ENCODE data around the gene GPR34. TPM values are rescaled to one million over a fixed set of nuclear protein-coding genes. Genes with fewer than 3 reads are reported as not detected.
"Not testable (repeated sequence)": the region's sequence is repeated elsewhere in the genome, so short reads cannot be mapped to it uniquely, and the experiment has no call there.

Gene GPR34
- total RNA-seq, 1 donor from 2014 or later, result 6.4 TPM

DNA sequence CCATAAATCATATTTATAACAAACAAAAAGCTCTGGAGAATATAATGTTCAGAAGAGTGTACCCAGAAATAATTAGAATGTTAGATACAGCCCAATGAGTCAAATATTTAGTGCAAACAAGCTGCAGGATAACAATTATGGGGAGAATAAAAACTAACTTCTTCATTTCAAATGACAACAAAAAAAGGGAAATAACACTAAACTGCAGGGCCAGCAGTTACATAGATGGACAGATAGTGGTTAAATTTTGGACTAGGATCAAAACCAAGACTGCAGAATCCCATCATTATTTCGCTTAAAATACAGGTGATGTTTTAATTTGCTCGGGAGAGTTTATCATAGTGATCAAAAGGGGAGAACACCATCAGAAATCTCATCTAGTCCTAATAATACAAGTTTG lies 617 bp upstream of the GPR34 start:
- no peak for DNase-seq
- ATAC-seq (ENCODE audit: poor library complexity), result no peak
- intact Hi-C loops (cut with DNase I), result no loop called here

DNA sequence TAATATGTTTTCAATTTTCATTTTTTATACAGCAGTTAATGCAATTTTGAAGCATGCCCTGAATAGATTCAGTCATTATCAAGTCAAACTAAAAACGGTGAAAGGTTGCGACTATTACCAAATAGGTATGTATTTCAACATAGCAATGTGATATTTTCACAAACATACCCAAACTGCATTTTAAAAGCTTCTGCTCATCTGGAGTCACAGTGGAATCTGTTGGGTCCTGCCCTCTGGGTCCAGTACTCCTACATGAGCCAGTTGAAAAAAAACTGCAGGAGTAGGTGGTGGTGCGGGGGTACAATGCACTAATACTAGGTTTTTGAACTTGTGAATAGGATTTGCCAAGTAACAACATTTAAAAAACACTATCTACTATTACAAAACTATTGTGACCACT lies 938 bp downstream of the GPR34 start:
- ATAC-seq (ENCODE audit: poor library complexity) (no peak), DNase-seq (no peak)
- intact Hi-C loops (cut with DNase I), result no loop called here

DNA sequence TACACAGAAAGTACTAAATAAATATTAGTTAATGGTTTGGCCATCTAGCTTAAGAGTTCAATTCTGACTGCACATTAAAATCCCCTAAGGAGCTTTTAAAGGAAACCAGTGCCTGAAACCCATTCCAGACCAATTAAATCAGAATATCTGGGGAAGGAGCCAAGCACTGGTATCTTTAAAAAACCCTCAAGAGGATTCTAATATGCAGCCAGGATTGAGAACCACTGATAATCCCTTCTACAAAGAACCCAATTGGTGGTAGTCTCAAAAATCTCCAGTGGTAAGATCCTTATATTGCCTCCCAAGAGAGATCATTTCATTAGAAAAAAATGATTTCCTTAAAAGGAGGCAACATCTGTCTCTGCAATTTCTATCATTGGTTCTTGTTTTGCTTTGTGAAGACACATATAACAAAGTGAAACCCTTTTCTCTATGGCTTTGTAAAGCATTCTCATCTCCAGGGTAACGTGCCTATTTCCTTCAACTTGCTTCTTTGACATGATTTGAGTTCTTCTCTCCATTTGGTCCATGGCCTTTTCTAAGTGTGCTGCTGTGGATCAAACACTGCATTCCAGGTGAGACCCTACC lies 3.5 kb downstream of the GPR34 start:
- no peak for DNase-seq
- intact Hi-C loops (cut with DNase I), result no loop called here
- peak; percentile 79 for ATAC-seq (ENCODE audit: poor library complexity)

DNA sequence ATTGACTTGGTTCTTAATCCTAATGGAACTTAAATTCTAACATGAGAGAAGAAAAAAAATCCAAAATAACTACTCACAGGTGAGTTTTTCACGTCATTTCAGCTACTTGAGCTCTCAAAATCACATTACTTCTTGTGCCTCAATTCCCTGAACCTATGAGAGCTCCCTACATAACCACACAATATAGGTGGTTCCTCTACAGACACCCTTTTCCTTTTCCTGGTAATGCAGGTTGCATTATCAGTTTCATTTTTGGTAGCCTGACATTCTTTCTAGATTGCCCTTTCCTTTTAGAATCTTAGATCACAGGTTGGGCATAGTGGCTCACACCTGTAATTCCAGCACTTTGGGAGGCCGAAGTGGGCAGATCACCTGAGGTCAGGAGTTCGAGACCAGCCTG lies 4.3 kb downstream of the GPR34 start:
- intact Hi-C loops (cut with DNase I), result no loop called here
- DNase-seq, result no peak
- ATAC-seq (ENCODE audit: poor library complexity), result no peak

DNA sequence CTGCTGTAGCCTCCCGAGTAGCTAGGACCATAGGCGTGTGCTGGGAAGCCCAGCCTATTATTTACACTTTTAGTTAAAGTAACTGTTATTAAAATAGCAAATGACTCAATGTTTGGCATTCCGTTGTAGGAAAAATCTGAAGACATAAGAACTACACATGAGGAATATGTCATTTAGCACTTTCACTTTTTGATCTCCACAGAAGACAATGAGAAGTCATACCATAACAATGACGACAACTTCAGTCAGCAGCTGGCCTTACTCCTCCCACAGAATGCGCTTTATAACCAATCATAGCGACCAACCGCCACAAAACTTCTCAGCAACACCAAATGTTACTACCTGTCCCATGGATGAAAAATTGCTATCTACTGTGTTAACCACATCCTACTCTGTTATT lies 6.7 kb downstream of the GPR34 start:
- no peak for DNase-seq
- no peak for ATAC-seq (ENCODE audit: poor library complexity)
- intact Hi-C loops (cut with DNase I), result no loop called here

GRCh38 chrX:41703574-41704029 lies 14.8 kb downstream of the GPR34 start:
- ATAC-seq (ENCODE audit: poor library complexity) (no peak), DNase-seq (no peak)
- intact Hi-C loops (cut with DNase I), result no loop called here

DNA sequence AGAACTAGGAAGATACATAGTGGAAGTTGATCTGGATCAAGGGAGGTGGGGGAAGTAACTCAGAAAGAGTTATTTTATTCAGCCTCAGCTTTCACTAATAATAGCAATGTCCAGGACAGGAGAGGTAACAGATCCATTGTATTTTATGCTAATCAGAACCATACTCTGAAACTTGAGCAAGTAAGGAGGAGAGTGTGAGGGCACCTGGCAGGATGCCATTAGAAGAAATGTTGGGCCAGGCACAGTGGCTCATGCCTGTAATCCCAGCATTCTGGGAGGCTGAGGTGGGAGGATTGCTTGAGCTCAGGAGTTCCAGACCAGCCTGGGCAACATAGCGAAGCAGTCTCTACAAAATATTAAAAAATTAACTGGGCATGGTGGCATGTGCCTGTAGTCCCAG lies 16.3 kb downstream of the GPR34 start:
- intact Hi-C loops (cut with DNase I), result no loop called here
- DNase-seq (no peak), ATAC-seq (ENCODE audit: poor library complexity) (no peak)

DNA sequence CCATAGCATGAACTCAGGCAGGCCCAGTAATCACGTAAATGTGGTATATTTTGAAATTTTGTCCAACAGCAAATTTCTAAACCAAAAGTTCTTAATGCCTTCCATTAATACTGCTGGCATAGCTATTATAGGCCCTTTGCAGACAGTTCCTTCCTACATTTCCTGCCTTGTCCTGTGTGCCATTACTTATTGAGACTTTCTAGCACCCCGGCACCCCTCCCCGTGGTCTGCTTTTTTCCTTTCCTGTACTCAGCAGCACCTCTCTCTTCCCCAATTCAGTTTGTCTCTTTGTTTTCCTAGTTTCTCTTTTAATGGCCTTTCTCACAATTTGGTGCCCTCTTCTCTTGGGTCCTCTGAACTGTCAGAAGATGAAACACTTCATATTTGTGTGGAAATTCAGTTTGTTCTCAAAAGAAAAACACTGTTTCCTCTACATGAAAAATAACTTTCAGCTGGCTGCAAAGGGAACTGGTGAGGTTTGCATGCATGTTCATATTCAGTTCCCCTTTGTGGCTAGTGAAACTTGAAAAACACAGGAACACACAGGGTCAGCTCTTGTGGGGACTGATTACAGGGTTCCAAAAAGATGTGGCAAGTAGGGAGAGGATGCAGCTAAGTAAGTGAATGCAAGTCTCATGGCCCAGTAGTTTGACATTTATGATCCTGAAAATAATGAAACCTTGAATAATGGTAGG lies 17.1 kb downstream of the GPR34 start:
- DNase-seq (no peak), ATAC-seq (ENCODE audit: poor library complexity) (peak; percentile 62)
- intact Hi-C loops (cut with DNase I), result no loop called here

DNA sequence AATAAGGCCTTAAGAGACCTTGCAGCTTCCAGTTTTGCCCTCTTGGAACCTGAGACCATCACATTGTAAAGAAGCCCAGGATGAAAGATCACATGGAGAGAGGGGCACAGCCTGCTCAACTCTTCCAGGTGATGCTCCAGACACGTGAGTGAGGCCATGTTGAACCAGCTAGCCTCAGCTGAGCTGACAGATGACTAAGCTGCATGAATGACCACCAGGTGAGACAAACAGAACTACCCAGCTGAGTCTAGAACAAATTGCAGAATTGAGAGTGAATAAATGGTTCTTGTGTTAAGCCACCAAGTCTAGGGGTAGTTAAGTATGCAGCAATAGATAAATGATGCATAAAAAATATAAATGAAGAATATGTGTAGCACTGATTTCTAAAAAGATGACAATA lies 18.4 kb downstream of the GPR34 start:
- DNase-seq, result no peak
- intact Hi-C loops (cut with DNase I), result no loop called here
- no peak for ATAC-seq (ENCODE audit: poor library complexity)

- intact Hi-C loops (cut with DNase I), result no loop called here
- DNase-seq, result no peak
- ATAC-seq (ENCODE audit: poor library complexity), result no peak
These were observed 19.7 kb downstream of the GPR34 start for GRCh38 chrX:41708486-41708885.

DNA sequence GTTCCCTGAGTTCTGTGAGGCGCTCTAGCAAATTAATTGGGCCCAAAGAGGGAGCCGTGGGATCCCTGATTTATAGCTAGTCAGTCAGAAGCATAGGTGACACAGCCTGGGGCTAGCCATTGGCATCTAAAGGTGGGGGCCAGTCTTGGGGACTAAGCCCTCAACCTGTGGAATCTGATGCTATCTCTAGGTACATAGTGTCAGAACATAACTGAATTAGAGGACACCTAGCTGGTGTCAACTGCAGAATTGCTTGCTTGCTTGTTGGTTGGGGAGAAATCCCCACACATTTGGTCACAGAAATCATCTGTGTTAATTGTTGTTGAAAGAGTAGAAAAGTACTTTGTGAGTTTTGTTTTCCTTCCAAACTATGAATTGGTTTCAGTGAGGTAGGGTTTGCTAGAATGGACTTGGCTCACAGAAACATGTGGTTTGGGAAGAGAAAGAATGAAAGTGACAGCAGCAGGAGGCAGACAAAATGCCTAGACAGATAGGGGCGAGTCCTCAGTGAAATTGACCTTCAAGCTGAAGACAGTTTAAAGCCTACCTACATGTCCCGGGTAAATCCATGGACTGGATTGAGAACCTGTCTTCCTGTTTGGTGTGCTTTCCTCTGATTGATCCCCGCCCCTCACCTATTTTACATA lies 22.4 kb downstream of the GPR34 start:
- no peak for DNase-seq

GRCh38 chrX:41716222-41716621 lies 27.4 kb downstream of the GPR34 start:
- no peak for DNase-seq
- no peak for ATAC-seq (ENCODE audit: poor library complexity)
- intact Hi-C loops (cut with DNase I), result no loop called here

More for the DNA sequence above, 22.4 kb downstream of the GPR34 start:
- ATAC-seq (ENCODE audit: poor library complexity), result no peak
- intact Hi-C loops (cut with DNase I), result no loop called here

GRCh38 chrX:41716767-41717473 lies 28.1 kb downstream of the GPR34 start:
- DNase-seq (no peak), ATAC-seq (ENCODE audit: poor library complexity) (no peak)
- intact Hi-C loops (cut with DNase I), result no loop called here

DNA sequence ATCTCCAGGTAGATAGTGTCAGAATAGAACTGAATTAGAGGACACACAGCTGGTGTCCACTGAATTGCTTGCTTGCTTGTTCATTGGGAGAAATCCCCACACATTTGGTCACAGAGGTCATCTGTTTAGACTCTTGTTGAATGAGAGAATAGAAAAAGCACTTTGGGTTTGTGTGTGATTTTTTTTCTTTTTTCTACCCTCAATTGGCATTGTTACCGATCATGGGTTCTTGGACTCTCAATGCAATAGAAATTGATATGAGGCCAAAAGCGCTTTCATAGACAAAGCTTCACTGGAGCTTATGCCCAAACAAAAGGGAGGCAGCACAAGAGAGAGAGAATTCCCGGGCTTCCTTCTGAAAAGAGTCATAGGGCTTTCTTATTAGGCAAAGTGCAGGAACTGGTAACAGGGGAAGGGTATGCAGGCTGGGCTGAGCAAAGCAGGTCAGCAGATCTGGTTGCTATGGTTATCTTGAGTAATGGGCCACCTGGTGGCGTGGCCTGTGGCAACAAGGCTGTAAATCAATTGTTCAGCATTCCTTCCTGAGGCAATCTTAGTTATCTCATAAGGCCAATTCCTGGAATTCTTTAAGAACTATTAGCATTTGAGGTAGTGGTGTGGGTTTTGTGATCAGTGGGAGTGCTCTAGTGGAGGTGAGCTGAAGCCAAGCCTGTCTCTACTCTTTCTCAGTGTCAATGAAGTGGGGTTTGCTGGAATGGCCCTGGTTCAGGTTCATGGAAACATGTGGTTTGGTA lies 29.9 kb downstream of the GPR34 start:
- intact Hi-C loops (cut with DNase I), result no loop called here
- no peak for DNase-seq
- ATAC-seq (ENCODE audit: poor library complexity), result no peak

GRCh38 chrX:41719610-41720009 lies 30.8 kb downstream of the GPR34 start:
- intact Hi-C loops (cut with DNase I); DNase-seq; ATAC-seq (ENCODE audit: poor library complexity): not testable (repeated sequence)

- intact Hi-C loops (cut with DNase I), result no loop called here
- no peak for DNase-seq
- no peak for ATAC-seq (ENCODE audit: poor library complexity)
These were observed 31.5 kb downstream of the GPR34 start for GRCh38 chrX:41720125-41720779.

- no peak for ATAC-seq (ENCODE audit: poor library complexity)
- no peak for DNase-seq
- intact Hi-C loops (cut with DNase I), result no loop called here
These were observed 32.8 kb downstream of the GPR34 start for GRCh38 chrX:41721590-41721989.

DNA sequence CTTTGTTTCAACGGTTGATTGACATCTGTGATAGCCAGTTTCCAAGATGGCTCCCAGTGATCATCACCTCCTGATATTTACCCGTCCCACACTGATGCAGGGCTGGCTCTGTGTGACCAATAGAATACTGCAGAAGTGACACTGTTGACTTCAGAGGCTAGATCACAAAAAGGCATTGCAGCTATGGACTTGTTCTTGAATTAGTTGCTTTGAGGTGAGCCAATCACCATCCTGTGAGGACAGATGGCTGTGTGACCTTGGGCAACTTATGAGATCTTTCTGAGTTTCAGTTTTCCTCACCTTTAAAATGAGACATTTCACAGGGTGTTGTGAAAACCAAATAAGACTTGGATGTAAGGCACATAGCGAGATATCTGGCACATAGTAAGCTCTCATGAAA lies 33.4 kb downstream of the GPR34 start:
- DNase-seq (no peak), ATAC-seq (ENCODE audit: poor library complexity) (no peak)
- intact Hi-C loops (cut with DNase I), result no loop called here

Measured in Right ventricle myocardium superior (tissue), 1 donor.